Peyer's patch (tissue), 4 donors: Measurements from ENCODE around the gene TRRAP.

Experiments
- CTCF ChIP-seq, 6 experiments: fragments of 450-650 bp in 4 of 6; fragments of 200-600 bp in 2 of 6; sonication (generic) in 1 of 6; IDR thresholded peaks; one replicate each; pipeline ENCODE4 v1.5.1; 2017 to 2019; ENCODE audit warnings: antibody characterized with exemption in 6 of 6, mild to moderate bottlenecking in 3 of 6, moderate library complexity in 1 of 6
- POLR2A ChIP-seq, 2 donors: fragments of 450-650 bp; IDR thresholded peaks; one replicate each; pipeline ENCODE4 v1.5.1; 2017; ENCODE audit warnings: antibody characterized with exemption in 2 of 2, mild to moderate bottlenecking in 2 of 2, moderate library complexity in 2 of 2

- no peak for TF ChIP-seq CTCF (IDR thresholded peaks at IDR 0.05)
- TF ChIP-seq POLR2A (IDR thresholded peaks at IDR 0.05): no peak
These were observed 120.7 kb downstream of the TRRAP start for GRCh38 chr7:98998821-98999725.
